GM10248 (cell line): ENCODE measurements around the gene OR10AD1.
"Not testable (repeated sequence)": the region's sequence is repeated elsewhere in the genome, so short reads cannot be mapped to it uniquely, and the experiment has no call there.

Experiments
- CTCF ChIA-PET: fragments of 300-600 bp; sonication (Branson Sonifier 250); formaldehyde crosslinking; extraction: SDS; loops from one replicate; lab custom pipeline; 2021; ENCODE audit warnings: antibody characterized with exemption; lab: Yijun Ruan, JAX
- POLR2A ChIA-PET: fragments of 350-650 bp; sonication (Branson Sonifier 250); formaldehyde crosslinking; extraction: SDS; loops from one replicate; lab custom pipeline; 2020; ENCODE audit warnings: antibody characterized with exemption; lab: Yijun Ruan, JAX
- DNase-seq: peaks from one replicate; pipeline ENCODE4 v3.0.0; 2012; ENCODE audit errors: extremely low spot score
- TF ChIP-seq, protein P1 (sequence below): IDR thresholded peaks from 2 replicates; pipeline ENCODE4 v1.5.1; 2012; ENCODE audit warnings: mild to moderate bottlenecking, low read depth; ENCODE audit errors: extremely low read depth, missing control alignments, control extremely low read depth

OR10AD1 gene

DNA sequence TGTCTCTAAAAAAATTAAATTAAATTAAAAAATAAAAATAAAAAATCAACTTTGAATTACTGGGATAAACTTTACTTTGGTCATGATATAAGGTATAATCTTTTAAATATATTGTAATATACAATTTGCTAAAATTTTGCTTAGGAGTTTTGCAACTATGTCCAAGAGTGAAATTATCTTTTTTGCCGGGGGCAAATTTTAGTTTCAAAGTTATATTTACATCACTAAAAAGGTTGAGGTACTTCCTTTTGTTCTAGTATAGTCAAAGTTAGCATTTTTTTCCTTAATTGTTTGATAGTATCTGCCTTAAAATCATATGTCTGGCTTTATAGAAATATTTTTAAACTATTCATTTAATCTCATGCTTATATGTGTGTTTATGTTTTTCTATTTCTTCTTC is 17.6 kb upstream of the OR10AD1 start:
- CTCF ChIA-PET = no interaction called here
- TF ChIP-seq, protein P1, sequence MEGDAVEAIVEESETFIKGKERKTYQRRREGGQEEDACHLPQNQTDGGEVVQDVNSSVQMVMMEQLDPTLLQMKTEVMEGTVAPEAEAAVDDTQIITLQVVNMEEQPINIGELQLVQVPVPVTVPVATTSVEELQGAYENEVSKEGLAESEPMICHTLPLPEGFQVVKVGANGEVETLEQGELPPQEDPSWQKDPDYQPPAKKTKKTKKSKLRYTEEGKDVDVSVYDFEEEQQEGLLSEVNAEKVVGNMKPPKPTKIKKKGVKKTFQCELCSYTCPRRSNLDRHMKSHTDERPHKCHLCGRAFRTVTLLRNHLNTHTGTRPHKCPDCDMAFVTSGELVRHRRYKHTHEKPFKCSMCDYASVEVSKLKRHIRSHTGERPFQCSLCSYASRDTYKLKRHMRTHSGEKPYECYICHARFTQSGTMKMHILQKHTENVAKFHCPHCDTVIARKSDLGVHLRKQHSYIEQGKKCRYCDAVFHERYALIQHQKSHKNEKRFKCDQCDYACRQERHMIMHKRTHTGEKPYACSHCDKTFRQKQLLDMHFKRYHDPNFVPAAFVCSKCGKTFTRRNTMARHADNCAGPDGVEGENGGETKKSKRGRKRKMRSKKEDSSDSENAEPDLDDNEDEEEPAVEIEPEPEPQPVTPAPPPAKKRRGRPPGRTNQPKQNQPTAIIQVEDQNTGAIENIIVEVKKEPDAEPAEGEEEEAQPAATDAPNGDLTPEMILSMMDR = no peak
- no peak for DNase-seq
- POLR2A ChIA-PET = no interaction called here

DNA sequence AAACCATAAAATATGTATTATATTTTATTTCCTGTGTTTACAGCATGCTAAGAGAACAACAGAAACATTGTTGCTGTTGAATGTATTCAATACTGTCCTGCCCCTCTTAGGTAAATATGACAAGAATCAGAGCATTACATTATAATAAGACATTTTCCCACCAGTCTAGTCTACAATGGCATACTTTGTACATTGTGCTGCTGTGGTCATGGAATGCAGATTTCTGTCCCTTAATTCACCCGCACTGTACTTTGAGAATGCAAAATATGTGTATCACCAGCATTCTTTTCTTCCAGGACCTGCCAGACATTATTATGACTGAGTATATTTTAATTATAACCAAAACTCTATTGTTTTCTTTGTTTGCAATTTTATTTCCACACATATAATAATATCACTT is 16.5 kb upstream of the OR10AD1 start:
- ChIA-PET CTCF (no interaction called here), POLR2A (no interaction called here)
- DNase-seq = no peak
- TF ChIP-seq, protein P1 = no peak

DNA sequence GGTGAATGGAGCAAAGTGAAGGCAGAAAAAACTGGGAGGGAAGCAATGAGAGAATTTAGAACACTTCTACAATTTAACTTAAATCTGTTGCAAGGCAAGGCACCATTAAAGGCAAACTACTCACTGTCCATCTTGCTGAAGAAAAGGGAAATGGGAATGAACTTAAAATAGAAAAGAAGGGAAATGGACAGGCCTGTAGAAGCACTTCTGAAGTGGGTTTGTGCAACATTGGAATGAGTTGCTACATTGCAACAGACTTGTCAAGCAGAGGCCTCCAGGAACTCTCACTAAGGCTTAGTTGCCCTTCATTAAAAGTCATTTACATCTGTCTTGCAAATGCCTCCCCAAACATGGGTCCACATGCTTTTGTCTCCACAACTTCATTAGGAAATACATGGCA is 13.7 kb upstream of the OR10AD1 start:
- POLR2A ChIA-PET = no interaction called here
- CTCF ChIA-PET = no interaction called here
- TF ChIP-seq, protein P1 = no peak
- no peak for DNase-seq

DNA sequence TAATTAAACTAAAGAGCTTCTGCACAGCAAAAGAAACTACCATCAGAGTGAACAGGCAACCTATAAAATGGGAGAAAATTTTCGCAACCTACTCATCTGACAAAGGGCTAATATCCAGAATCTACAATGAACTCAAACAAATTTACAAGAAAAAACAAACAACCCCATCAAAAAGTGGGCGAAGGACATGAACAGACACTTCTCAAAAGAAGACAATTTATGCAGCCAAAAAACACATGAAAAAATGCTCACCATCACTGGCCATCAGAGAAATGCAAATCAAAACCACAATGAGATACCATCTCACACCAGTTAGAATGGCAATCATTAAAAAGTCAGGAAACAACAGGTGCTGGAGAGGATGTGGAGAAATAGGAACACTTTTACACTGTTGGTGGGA is 6.4 kb upstream of the OR10AD1 start:
- POLR2A ChIA-PET, DNase-seq, CTCF ChIA-PET: not testable (repeated sequence)

DNA sequence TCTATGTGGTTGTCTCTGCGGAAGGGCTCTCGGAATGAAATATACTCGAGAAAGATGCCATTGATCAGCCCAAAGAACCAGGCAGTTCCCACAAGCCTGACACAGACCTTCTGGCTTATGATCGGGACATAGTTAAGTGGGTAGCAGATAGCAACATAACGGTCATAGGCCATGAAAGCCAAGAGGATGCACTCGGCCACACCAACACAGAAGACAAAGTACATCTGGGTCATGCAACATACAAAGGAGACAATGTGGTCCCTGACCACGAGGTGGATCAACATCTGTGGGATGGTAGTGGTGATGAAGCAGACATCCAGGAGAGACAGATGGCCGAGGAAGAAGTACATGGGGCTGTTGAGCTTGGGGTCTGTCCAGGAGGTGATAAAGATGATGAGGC is 326 bp downstream of the OR10AD1 start:
- DNase-seq = no peak
- ChIA-PET POLR2A (no interaction called here), CTCF (no interaction called here)
- TF ChIP-seq, protein P1 = no peak

DNA sequence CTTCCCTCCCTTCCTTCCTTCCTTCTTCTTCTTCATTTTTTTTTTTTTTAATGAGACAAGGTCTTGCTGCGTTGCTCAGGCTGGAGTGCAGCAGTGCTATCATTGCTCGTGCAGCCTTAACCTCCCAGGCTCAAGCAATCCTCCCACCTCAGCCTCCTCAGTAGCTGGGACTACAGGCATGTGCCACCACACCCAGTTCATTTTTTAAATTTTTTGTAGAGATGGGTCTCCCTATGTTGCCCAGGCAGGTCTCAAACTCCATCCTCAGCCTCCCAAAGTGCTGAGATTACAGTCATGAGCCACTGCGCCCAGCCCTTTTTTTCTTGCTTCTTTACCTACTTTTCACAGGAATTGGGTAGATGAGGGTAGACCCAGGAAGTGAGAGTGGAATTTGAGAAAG is 1.6 kb downstream of the OR10AD1 start:
- DNase-seq = no peak
- POLR2A ChIA-PET = no interaction called here
- CTCF ChIA-PET = interaction anchor here (2.1 kb wide), 1 partner anchor 15 kb away, joined by 7 read pairs; no protein-coding TSS in a partner anchor
- TF ChIP-seq, protein P1 = no peak

DNA sequence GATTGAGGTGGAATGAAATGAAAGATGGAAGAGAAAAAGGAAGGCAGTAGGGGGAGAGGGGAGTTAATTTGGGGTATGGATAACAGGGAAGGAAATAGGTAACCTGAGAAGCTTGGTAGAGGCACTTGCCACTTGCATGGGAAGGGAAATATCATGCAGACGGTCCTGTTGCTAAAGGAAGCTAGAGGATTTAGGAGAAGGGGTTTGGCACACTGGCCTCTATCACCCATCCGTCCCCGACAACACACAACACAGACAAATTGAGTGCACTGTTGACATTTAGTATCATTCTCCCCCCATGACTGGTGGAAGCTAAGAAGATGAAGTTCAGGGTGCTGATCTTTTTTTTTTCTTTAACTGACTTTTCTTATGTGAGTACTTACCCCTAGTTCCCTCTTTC is 2.0 kb downstream of the OR10AD1 start:
- ChIA-PET POLR2A (no interaction called here), CTCF (interaction anchor here (1.1 to 4.5 kb wide), 5 partner anchors 10 to 418 kb away, joined by 3 to 29 read pairs (median 8); partner anchors contain the start of gene TMEM106C)
- TF ChIP-seq, protein P1 = no peak
- DNase-seq = no peak
